ENCODE data around the gene DHX58. TPM values are rescaled to one million over a fixed set of nuclear protein-coding genes. Genes with fewer than 3 reads are reported as not detected.

Gene DHX58
- total and polyA plus RNA-seq, 10 of the 15 experiments (the other 5 are each of a cell fraction or from before 2014, with no cell fraction given), result 3.5 to 69.8 (median 16.4) TPM

GRCh38 chr17:42101513-42102292 lies 10.8 kb downstream of the DHX58 start (continued):
- TF ChIP-seq SIN3A (IDR thresholded peaks at IDR 0.05; ENCODE audit: low read depth, low read length), result no peak
- no peak for TF ChIP-seq REST (IDR thresholded peaks at IDR 0.05; ENCODE audit: low read depth, low read length)
- TF ChIP-seq IRF3 (IDR thresholded peaks at IDR 0.05), result no peak
- peak; percentile 84 to 92 (median 92) for TF ChIP-seq CTCF (IDR thresholded peaks at IDR 0.05 in 2 of 3, conservative IDR thresholded peaks at IDR 0.05 in 1 of 3; ENCODE audit: control insufficient read depth in 2 of 3, extremely low read depth in 1 of 3, insufficient read depth in 1 of 3, low read depth in 3 of 3, low read length in 3 of 3)
